Thyroid gland (tissue), 4 donors: ENCODE measurements around the gene RARRES2. TPM values are rescaled to one million over a fixed set of nuclear protein-coding genes. Genes with fewer than 3 reads are reported as not detected.

ENCODE experiments used
- DNase-seq, 2 donors: peaks; one replicate each; pipeline ENCODE4 v3.0.0-alpha.2; 2019
- H3K27ac ChIP-seq, 3 donors: fragments of 200-600 bp; sonication (generic); 1 replicate in 2 of 3; 2 replicates in 1 of 3; pipeline ENCODE4 v1.5.1; 2016 to 2019; ENCODE audit warnings: mild to moderate bottlenecking in 1 of 3, moderate library complexity in 1 of 3
- H3K27me3 ChIP-seq: fragments of 200-600 bp; sonication (generic); one replicate; pipeline ENCODE4 v1.5.1; 2019
- H3K36me3 ChIP-seq, 2 donors: fragments of 200-600 bp; sonication (generic); one replicate each; pipeline ENCODE4 v1.5.1; 2016 to 2019
- H3K4me1 ChIP-seq, 2 donors: fragments of 200-600 bp; sonication (generic); one replicate each; pipeline ENCODE4 v1.5.1; 2017 to 2019
- H3K4me3 ChIP-seq, 3 donors: fragments of 200-600 bp; sonication (generic); replicated peaks in 1 of 3; 1 replicate in 2 of 3; 2 replicates in 1 of 3; pipeline ENCODE4 v1.5.1; 2016; ENCODE audit warnings: mild to moderate bottlenecking in 1 of 3
- H3K9me3 ChIP-seq: fragments of 200-600 bp; sonication (generic); one replicate; pipeline ENCODE4 v1.5.1; 2017
- CTCF ChIP-seq, 6 experiments: fragments of 200-600 bp in 3 of 6; fragments of 450-650 bp in 3 of 6; sonication (generic) in 3 of 6; IDR thresholded peaks; one replicate each; pipeline ENCODE4 v1.5.1; 2016 to 2019; ENCODE audit warnings: antibody characterized with exemption in 6 of 6, mild to moderate bottlenecking in 2 of 6, inconsistent platforms in 1 of 6, moderate library complexity in 1 of 6
- POLR2A ChIP-seq, 2 donors: fragments of 450-650 bp; IDR thresholded peaks; one replicate each; pipeline ENCODE4 v1.6.1; 2017; ENCODE audit warnings: antibody characterized with exemption in 2 of 2, mild to moderate bottlenecking in 2 of 2, moderate library complexity in 1 of 2
- WGBS, 2 donors: methylation state at CpG; one replicate each; pipeline ENCODE4 v1.1.5; 2017; 5-methylcytosine and 5-hydroxymethylcytosine counted together
- intact Hi-C: fragments of 100-400 bp; cut with DNase I; formaldehyde crosslinking; loops from one replicate; pipeline ENCODE4 v1.15.1; 2023
- total RNA-seq, 4 donors: library from RNA; depleted of rRNA; stranded (reverse); fragments of >200 nt; gene quantifications; one replicate each; pipeline ENCODE4 v1.2.3, GENCODE V29; 2016

RARRES2 gene
- total RNA-seq, 4 donors from 2014 or later = 22.2 to 137 (median 54.8) TPM

- no peak overlapping the region for H3K4me3 ChIP-seq
- intact Hi-C loops = no loop called here
- H3K27ac ChIP-seq = no peak overlapping the region
- DNase-seq = no peak
- H3K27me3 ChIP-seq = no peaks in the 10 kb centered on the region
- TF ChIP-seq CTCF (IDR thresholded peaks at IDR 0.05) (no peak), POLR2A (IDR thresholded peaks at IDR 0.05) (no peak)
- H3K9me3 ChIP-seq = no peaks in the 10 kb centered on the region
- H3K4me1 ChIP-seq = no peaks in the 10 kb centered on the region
- no peaks in the 10 kb centered on the region for H3K36me3 ChIP-seq
- 79 to 81% methylated on average over 18 of the region's 18 CpGs for WGBS, 2 donors
Observed at GRCh38 chr7:150361807-150362621, 20.6 kb upstream of the RARRES2 start.

- no peak overlapping the region for H3K4me3 ChIP-seq
- WGBS, 2 donors = 74 to 76% methylated on average over 7 of the region's 7 CpGs
- no peak for DNase-seq
- H3K27me3 ChIP-seq = no peaks in the 10 kb centered on the region
- H3K27ac ChIP-seq = no peak overlapping the region
- intact Hi-C loops = no loop called here
- peaks cover 0 to 4% of the 10 kb centered on the region in 2 donors for H3K4me1 ChIP-seq
- TF ChIP-seq CTCF (IDR thresholded peaks at IDR 0.05) = no peak
- TF ChIP-seq POLR2A (IDR thresholded peaks at IDR 0.05) = no peak
- H3K36me3 ChIP-seq = no peaks in the 10 kb centered on the region
- H3K9me3 ChIP-seq = no peaks in the 10 kb centered on the region
Observed at GRCh38 chr7:150361402-150361801, 20.0 kb upstream of the RARRES2 start.

- H3K4me3 ChIP-seq = no peak overlapping the region
- DNase-seq = no peak
- no peaks in the 10 kb centered on the region for H3K9me3 ChIP-seq
- TF ChIP-seq CTCF (IDR thresholded peaks at IDR 0.05) (no peak), POLR2A (IDR thresholded peaks at IDR 0.05) (no peak)
- no peaks in the 10 kb centered on the region for H3K27me3 ChIP-seq
- no peak overlapping the region for H3K27ac ChIP-seq
- H3K36me3 ChIP-seq = no peaks in the 10 kb centered on the region
- intact Hi-C loops = no loop called here
- 78 to 80% methylated on average over 5 of the region's 5 CpGs for WGBS, 2 donors
- H3K4me1 ChIP-seq = peaks cover 0 to 4% of the 10 kb centered on the region in 2 donors
Observed at GRCh38 chr7:150360363-150361058, 19.1 kb upstream of the RARRES2 start.

- H3K4me3 ChIP-seq = no peak overlapping the region
- H3K27me3 ChIP-seq = no peaks in the 10 kb centered on the region
- no peaks in the 10 kb centered on the region for H3K9me3 ChIP-seq
- intact Hi-C loops = loop anchor here (5.0 kb wide), 1 partner anchor 63 kb away; no protein-coding TSS in a partner anchor
- H3K36me3 ChIP-seq = no peaks in the 10 kb centered on the region
- WGBS, 2 donors = 98% methylated on average over 2 of the region's 2 CpGs
- H3K4me1 ChIP-seq = peaks cover 0 to 4% of the 10 kb centered on the region in 2 donors
- H3K27ac ChIP-seq = no peak overlapping the region
- DNase-seq = no peak
- TF ChIP-seq POLR2A (IDR thresholded peaks at IDR 0.05) (no peak), CTCF (IDR thresholded peaks at IDR 0.05) (no peak)
Observed at GRCh38 chr7:150359622-150360362, 18.4 kb upstream of the RARRES2 start.
